Stimulated activated CD8-positive, alpha-beta memory T cell treated with anti-CD3 and anti-CD28 coated beads, Interleukin-7, amount 100 ng/mL, for 4 hours (primary cell): ENCODE data around the gene SKIC2.
A peak's percentile ranks its signal among the peaks of the same experiment; 100 is the strongest.
"Not testable (repeated sequence)": the region's sequence is repeated elsewhere in the genome, so short reads cannot be mapped to it uniquely, and the experiment has no call there.

Source experiments
- DNase-seq, 2 donors: peaks; one replicate each; pipeline ENCODE4 v3.0.0-alpha.2; 2020; ENCODE audit warnings: low read depth in 2 of 2

Gene SKIC2

GRCh38 chr6:31969712-31970603 is 11.0 kb downstream of the SKIC2 start:
- DNase-seq = no peak

- DNase-seq = no peak
These were observed 11.8 kb downstream of the SKIC2 start for GRCh38 chr6:31970604-31971271.

GRCh38 chr6:31971279-31971992 is 12.5 kb downstream of the SKIC2 start:
- no peak for DNase-seq

GRCh38 chr6:31971993-31972708 is 13.2 kb downstream of the SKIC2 start, which contains the start of gene DXO:
Gene DXO, minus strand, starts transcription at chr6:31972138. Its CDS starts 463 bp downstream, at chr6:31971675.
- DNase-seq = peak; percentile 97 to 98

- no peak for DNase-seq
These were observed 13.9 kb downstream of the SKIC2 start for GRCh38 chr6:31972709-31973350.

- DNase-seq = not testable (repeated sequence)
These were observed 17.1 kb downstream of the SKIC2 start for GRCh38 chr6:31976065-31976464.

GRCh38 chr6:31977816-31978431 is 18.9 kb downstream of the SKIC2 start:
- DNase-seq = no peak

GRCh38 chr6:31978831-31979230 is 19.9 kb downstream of the SKIC2 start:
- no peak for DNase-seq

- DNase-seq = no peak
These were observed 20.4 kb downstream of the SKIC2 start for GRCh38 chr6:31979238-31979898.

GRCh38 chr6:31980195-31980876 is 21.4 kb downstream of the SKIC2 start:
- DNase-seq = not testable (repeated sequence)

GRCh38 chr6:31980998-31981397 is 22.0 kb downstream of the SKIC2 start:
- not testable (repeated sequence) for DNase-seq

- DNase-seq = not testable (repeated sequence)
These were observed 22.8 kb downstream of the SKIC2 start, which contains the start of gene C4A for GRCh38 chr6:31981744-31982143. Gene C4A, plus strand, starts transcription at chr6:31982057. Its CDS starts 51 bp downstream, at chr6:31982108.

- DNase-seq = not testable (repeated sequence)
These were observed 30.4 kb downstream of the SKIC2 start for GRCh38 chr6:31989363-31989762.

- DNase-seq = not testable (repeated sequence)
These were observed 35.4 kb downstream of the SKIC2 start for GRCh38 chr6:31994421-31994820.

GRCh38 chr6:31996385-31996784 is 37.4 kb downstream of the SKIC2 start:
- not testable (repeated sequence) for DNase-seq

- DNase-seq = not testable (repeated sequence)
These were observed 43.7 kb downstream of the SKIC2 start for GRCh38 chr6:32002546-32003268.

GRCh38 chr6:32003301-32003700 is 44.3 kb downstream of the SKIC2 start:
- DNase-seq = not testable (repeated sequence)

GRCh38 chr6:32004393-32004792 is 45.4 kb downstream of the SKIC2 start:
- DNase-seq = not testable (repeated sequence)
